Muscle of leg (tissue), 9 donors: ENCODE data around the gene SHOX. TPM values are rescaled to one million over a fixed set of nuclear protein-coding genes. Genes with fewer than 3 reads are reported as not detected.

Source experiments
- polyA plus RNA-seq, 8 donors: library from polyadenylated mRNA; unstranded; fragments of 120-200 nt; gene quantifications; one replicate each; pipeline versions ENCODE4 v1.2.1 to v1.2.3, GENCODE V29; 2013; ENCODE audit warnings: inconsistent platforms in 1 of 8, low replicate concordance in 1 of 8; ENCODE audit not compliant: insufficient read length in 8 of 8, insufficient read depth in 1 of 8
- total RNA-seq: library from RNA; stranded (reverse); fragments of 120-200 nt; gene quantifications from one replicate; pipeline ENCODE4 v1.2.4, GENCODE V29; 2013

The SHOX gene
- total and polyA plus RNA-seq, 9 donors: 1.7 to 5.8 (median 2.8) TPM

Other genes with a start within 250 kb of the SHOX start
- gene PPP2R3B, start 243.9 kb upstream of the SHOX start, total RNA-seq: 144 TPM
- gene PPP2R3B, start 243.9 kb upstream of the SHOX start, polyA plus RNA-seq: 100 to 1,000 TPM; 167 to 285 (median 260) TPM